ENCODE data around the gene NDUFAF2.

DNA sequence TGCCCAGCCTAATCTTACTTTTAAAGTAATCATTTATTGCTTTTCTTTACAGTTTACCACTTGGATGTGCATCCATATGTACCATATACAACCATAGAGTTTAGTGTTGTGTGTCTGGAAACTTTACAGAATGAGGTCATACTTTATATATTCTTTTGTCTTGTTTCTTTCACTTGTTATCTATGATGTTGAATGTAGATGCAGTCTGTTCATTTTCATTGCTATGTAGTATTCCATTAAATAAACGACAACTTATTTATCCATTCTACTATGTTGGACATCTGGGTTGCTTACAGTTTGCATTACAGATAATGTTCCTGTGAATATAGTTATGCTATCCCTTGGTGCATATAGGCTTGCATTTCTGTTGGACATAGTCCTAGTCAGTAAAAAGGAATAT lies 238.5 kb downstream of the NDUFAF2 start:
- TF ChIP-seq, protein P1, sequence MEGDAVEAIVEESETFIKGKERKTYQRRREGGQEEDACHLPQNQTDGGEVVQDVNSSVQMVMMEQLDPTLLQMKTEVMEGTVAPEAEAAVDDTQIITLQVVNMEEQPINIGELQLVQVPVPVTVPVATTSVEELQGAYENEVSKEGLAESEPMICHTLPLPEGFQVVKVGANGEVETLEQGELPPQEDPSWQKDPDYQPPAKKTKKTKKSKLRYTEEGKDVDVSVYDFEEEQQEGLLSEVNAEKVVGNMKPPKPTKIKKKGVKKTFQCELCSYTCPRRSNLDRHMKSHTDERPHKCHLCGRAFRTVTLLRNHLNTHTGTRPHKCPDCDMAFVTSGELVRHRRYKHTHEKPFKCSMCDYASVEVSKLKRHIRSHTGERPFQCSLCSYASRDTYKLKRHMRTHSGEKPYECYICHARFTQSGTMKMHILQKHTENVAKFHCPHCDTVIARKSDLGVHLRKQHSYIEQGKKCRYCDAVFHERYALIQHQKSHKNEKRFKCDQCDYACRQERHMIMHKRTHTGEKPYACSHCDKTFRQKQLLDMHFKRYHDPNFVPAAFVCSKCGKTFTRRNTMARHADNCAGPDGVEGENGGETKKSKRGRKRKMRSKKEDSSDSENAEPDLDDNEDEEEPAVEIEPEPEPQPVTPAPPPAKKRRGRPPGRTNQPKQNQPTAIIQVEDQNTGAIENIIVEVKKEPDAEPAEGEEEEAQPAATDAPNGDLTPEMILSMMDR (IDR thresholded peaks at IDR 0.05; ENCODE audit: low read depth, low read length), result no peak
- TF ChIP-seq EZH2phosphoT487 (IDR thresholded peaks at IDR 0.05; ENCODE audit: low read depth), result no peak
